GM12865 (cell line): ENCODE measurements around the gene LIPG.

ENCODE experiments used
- DNase-seq: peaks from one replicate; pipeline ENCODE4 v3.0.0; 2010; ENCODE audit warnings: low read depth
- H3K4me3 ChIP-seq: 2 replicates; pipeline ENCODE4 v1.5.1; 2011; ENCODE audit warnings: mild to moderate bottlenecking, low read depth, low read length, control low read depth
- TF ChIP-seq, protein P1 (sequence below): IDR thresholded peaks from 2 replicates; pipeline ENCODE4 v1.5.1; 2011; ENCODE audit warnings: low read length, control low read depth, low read depth, inconsistent platforms; ENCODE audit not compliant: insufficient read depth; ENCODE audit errors: missing control alignments

The LIPG gene

DNA sequence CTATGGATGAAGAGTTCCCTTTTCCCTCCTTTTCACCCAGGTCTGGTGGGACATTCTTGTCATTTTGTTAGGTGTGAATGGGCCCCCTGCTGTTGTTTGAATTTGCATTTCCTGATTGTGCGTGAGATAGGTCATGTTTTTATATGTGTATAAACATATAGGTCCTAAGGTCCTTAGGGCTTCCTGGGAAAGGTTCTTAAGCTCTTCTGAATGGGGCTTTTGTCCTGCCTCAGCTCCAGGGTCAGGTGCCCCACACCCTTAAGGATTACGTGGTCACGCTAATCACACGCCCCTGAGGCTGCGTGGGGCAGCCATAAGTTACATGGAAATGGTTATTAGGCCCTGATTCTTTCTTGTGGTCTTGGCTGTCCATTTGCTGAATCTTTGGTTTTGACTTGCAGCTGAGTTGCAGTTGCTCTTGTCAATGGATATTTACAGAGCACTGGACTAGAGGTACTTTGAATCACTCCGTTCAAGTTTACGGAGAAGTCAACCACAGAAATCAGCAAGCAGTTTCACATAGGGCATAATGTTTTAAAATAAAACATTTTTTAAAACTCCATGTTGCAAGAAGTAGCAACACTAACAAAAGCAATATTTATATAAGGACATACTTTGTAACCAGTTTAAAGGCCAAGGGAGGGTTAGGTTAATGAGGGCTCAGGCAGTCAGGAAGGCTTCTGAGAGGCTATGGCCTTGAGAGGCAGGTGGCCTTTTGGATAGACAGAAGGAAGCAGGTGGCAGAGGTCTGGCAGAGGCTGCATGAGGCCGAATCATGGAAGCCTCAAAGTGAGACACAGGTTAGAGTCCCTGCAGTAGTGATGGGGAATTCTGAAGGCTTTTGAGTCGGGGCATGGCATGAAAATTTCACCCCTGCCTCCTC, 24.2 kb downstream of the LIPG start:
- DNase-seq = peak; percentile 8
- no peak overlapping the region for H3K4me3 ChIP-seq
- TF ChIP-seq, protein P1, sequence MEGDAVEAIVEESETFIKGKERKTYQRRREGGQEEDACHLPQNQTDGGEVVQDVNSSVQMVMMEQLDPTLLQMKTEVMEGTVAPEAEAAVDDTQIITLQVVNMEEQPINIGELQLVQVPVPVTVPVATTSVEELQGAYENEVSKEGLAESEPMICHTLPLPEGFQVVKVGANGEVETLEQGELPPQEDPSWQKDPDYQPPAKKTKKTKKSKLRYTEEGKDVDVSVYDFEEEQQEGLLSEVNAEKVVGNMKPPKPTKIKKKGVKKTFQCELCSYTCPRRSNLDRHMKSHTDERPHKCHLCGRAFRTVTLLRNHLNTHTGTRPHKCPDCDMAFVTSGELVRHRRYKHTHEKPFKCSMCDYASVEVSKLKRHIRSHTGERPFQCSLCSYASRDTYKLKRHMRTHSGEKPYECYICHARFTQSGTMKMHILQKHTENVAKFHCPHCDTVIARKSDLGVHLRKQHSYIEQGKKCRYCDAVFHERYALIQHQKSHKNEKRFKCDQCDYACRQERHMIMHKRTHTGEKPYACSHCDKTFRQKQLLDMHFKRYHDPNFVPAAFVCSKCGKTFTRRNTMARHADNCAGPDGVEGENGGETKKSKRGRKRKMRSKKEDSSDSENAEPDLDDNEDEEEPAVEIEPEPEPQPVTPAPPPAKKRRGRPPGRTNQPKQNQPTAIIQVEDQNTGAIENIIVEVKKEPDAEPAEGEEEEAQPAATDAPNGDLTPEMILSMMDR = no peak

DNA sequence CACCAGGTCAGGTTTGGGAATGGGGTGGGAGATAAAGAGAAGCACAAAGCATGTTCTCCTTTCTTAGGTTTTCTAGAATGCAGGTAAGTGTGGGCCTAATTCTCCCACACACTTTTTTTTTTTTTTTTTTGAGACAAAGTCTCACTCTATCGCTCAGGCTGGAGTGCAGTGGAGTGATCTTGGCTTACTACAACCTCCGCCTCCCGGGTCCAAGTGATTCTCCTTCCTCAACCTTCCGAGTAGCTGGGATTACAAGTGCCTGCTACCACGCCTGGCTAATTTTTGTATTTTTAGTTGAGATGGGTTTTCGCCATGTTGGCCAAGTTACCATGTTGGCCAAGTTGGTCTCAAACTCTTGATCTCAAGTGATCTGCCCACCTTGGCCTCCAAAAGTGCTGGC, 26.3 kb downstream of the LIPG start:
- no peak for DNase-seq
- H3K4me3 ChIP-seq = no peak overlapping the region
- TF ChIP-seq, protein P1 = no peak

DNA sequence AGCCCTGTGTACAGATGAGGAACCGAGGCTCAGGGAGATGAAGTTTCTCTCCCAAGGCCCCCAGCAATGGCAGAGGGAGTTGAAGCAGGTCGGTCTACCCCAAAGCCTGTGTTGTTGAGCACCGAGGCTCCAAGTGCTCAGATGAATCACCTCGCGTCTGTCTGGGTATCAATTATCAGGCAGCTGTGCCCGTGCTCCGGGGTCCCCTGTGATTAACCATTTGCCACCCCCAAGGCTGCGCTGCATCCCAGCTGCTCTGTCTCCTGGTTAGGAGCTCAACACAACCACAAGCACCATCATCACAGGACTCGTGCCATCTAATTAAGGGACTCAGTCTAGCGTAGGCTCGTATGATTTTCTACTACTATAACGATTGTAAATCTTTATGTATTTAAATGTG, 27.1 kb downstream of the LIPG start:
- TF ChIP-seq, protein P1 = no peak
- no peak for DNase-seq
- no peak overlapping the region for H3K4me3 ChIP-seq

DNA sequence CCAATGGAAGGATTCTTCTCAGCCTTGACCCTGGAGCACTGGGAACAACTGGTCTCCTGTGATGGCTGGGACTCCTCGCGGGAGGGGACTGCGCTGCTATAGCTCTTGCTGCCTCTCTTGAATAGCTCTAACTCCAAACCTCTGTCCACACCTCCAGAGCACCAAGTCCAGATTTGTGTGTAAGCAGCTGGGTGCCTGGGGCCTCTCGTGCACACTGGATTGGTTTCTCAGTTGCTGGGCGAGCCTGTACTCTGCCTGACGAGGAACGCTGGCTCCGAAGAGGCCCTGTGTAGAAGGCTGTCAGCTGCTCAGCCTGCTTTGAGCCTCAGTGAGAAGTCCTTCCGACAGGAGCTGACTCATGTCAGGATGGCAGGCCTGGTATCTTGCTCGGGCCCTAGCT, 28.8 kb downstream of the LIPG start:
- TF ChIP-seq, protein P1 = no peak
- no peak for DNase-seq
- no peak overlapping the region for H3K4me3 ChIP-seq

- H3K4me3 ChIP-seq = no peak overlapping the region
- no peak for DNase-seq
- TF ChIP-seq, protein P1 = no peak
These were observed 29.4 kb downstream of the LIPG start for GRCh38 chr18:49591271-49591670.

- H3K4me3 ChIP-seq = no peak overlapping the region
- no peak for DNase-seq
- TF ChIP-seq, protein P1 = no peak
These were observed 29.9 kb downstream of the LIPG start for GRCh38 chr18:49591775-49592174.

DNA sequence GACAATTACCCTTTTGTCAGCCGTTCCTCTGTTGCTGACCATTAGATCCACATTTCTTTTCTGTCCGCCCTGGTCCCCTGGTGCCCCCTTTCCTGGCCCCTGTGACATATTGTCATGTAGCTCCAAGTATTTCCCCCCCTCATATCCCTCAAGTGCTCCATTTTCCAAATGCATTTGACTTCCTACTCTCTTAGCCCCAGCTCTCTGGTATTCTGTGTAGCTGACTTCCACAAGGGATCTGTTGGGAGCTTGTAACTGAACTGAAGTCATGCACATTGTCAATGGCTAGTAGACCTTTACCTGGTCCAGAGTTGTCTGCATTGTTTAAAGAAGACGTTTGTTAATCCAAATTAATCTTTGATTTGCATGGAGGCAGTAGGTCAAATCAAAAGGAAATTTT, 34.8 kb downstream of the LIPG start:
- TF ChIP-seq, protein P1 = no peak
- DNase-seq = no peak
- H3K4me3 ChIP-seq = no peak overlapping the region
